ENCODE data around the gene CYB5A.
"Not testable (repeated sequence)": the region's sequence is repeated elsewhere in the genome, so short reads cannot be mapped to it uniquely, and the experiment has no call there.

The CYB5A gene

GRCh38 chr18:74291771-74292540 lies at the start of gene CYB5A:
Gene CYB5A (minus strand): TSS chr18:74291963. CDS start chr18:74291875, 88 bp downstream.
- peak; percentile 99 for DNase-seq

DNA sequence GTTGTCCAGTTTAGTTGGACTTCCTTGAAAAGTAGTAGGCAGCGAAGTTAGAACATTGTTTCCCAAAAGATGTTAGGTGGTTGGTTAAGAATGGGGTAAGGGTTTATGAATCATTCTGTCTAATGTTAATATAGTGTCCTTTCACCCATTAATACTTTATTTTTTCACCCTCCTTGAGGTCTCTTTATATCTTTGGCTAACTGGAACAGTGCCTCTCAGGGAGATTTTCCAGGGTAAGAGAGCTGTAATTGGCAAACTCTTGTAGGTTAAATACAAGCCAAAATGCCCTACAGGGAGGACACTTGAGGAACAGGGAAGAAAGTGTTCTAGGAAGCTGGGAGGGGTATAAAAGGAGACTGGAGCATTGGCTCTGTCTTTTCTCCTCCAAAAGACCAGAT lies 46.1 kb upstream of the CYB5A start:
- no peak for DNase-seq

- no peak for DNase-seq
Observed at GRCh38 chr18:74337155-74337911, 45.6 kb upstream of the CYB5A start.

- no peak for DNase-seq
Observed at GRCh38 chr18:74336656-74337055, 44.9 kb upstream of the CYB5A start.

DNA sequence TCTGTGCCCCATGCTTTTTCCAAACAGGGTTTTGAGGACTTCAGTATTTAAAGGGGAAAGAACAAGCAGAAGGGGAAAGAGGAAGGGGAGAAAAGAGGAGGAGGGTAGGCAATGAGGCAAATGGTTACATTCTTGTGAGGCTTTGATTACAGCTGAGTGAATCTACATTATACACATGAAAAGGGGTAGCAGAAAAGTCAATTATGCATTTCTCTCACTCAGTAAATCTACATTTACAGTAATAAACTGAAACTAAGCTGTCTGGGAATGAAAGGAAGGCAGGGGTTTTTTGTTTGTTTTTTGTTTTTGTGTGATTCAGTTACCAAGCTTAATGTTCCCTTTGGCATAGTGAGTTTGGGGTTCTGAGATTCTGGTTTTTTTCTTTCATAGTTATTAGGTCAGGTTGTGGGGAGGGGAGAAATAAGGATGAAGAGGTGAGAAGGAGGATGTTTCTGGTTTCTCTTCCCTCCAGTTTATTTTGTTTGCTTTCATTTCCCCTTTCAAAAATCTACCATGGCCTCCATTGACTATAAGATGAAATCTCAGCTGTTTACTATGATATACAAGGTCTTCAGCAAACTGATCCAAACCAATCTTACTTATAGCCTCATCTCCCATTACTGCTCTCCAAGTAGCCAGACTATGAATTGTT lies 42.6 kb upstream of the CYB5A start:
- no peak for DNase-seq

GRCh38 chr18:74333091-74333490 lies 41.3 kb upstream of the CYB5A start:
- no peak for DNase-seq

GRCh38 chr18:74331404-74331803 lies 39.6 kb upstream of the CYB5A start:
- DNase-seq = no peak

DNA sequence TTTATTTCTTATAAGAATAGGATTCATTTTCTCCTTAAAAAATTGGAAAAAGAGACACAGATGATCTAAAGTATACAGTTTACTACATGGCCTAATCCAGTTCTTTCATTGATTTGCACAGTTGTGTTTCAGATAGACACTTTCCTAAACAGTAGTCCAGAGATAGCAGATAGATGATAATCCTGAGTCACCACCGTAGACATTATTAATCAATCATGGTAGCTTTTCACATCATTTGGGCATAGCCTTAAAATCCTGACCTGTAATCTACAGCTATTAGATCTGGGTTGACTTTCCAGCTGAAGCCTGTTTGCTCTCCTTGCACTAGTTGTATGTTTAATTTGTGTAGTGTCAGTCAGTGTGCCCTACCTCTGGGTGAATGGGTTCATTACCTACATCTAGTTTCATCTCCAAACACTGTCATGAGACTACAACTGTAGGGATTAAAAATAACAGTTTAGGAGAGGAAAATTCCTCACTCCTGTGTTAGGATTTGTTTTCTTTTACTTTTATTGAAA lies 38.0 kb upstream of the CYB5A start:
- no peak for DNase-seq

DNA sequence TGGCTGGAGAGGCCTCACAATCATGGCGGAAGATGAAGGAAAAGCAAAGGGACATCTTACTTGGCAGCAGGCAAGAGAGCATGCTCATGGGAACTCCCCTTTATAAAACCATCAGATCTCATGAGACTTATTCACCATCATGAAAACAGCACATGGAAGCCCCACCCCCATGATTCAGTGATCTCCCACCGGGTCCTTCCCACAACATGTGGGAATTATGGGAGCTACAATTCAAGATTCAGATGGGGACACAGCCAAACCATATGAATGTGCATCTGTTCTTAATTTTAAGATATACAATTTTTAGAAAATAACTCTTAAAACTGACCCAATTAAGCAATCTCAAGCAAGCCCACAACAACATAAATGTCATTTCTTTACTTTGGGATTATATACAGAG lies 36.4 kb upstream of the CYB5A start:
- DNase-seq = no peak

GRCh38 chr18:74326791-74327190 lies 35.0 kb upstream of the CYB5A start:
- DNase-seq = not testable (repeated sequence)

DNA sequence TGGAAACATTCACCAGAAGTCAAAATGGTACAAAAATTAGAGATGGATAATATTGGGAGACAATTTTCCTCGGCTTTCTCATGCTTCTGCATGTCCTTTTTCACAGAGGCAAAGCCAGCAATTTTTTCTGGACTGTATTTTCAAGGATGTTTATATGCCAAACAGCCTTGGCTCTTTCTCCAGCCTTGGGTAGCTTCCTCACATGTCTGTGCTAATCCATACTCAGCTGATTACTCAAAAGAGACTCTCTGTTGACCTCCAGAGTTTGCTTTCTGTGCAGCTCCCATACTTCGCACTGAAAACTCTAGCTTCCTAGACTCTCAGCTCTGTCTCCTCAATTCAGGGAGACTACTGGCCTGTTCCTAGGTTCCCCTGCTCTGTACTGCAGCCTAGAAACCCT lies 34.5 kb upstream of the CYB5A start:
- no peak for DNase-seq

DNA sequence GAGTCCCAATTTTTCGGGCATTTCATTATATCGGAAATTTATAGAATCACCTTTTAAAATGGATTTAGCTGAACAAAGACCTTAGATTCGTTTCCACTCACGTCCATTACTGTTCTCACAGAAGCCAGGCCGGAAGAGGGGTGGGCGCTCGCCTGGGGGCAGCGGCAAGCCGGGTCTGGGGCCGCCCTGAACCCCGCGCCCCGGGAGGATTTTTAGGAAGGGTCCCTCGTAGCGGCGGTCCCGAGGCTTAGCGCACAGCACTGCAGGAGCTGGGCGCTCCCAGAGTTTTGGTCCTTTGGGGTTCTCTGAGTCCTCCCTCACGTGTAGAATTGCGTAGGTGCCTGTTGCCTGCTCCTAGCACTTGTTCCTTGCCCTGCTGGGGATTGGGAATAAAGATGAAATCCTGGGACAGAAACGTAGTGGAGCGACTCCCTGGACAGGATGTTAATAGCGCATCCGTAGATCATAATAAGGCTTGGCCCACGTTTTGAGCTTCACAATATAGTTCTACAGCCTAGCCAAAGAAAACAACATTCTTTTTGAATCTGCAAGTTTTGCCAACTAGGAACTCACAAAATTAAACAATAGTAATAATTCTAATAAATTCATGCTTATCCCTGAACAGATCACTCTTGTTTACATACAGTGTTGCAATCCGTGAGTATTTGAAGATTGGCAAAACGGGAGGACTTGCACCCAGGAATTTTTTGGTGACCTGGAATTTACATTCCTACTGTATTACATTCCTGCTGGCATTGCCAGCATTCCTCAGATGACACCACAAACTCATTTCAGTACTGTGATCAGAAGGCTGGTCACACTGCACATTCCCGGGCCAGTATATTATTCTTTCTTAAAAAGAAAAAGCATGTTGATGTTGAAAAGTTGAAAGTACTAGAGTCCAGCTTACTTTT lies 24.8 kb upstream of the CYB5A start:
- peak; percentile 52 for DNase-seq

DNA sequence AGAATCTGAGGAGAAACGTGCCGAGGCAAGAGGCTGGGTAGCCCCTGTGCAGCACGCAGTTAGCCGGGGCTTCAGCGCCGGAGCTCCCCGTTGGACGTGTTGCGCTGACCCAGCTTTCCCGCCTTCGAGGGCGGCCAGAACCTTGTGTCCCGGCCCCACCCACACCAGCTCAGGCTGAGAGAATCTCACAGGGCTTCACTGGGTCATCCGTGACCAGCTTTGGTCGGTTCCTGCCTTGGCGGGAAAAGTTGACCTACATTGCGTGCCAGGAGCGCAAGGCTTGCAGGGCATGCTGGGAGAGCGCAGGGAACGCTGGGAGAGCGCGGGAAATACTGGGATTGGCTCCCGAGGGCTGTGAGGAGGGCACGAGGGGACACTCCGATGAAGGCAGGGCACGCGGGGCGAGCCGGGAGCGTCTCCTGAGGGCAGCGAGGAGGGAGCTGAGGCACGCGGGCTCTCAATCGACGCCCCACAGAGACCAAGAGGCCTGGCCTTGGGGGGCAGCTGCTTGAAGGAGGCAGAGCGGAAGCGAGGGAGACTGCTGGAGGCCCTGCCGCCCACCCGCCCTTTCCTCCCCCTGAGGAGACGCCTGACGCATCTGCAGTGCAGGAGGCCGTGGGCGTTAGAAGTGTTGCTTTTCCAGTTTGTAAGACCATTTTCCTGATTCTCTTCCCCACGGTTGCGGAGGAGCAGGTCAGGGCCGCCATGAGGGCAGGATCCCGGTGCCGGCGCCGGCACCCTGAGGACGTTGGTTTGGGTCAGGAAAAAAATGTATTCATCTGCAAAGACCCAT lies 23.9 kb upstream of the CYB5A start, which contains the start of gene C18orf63:
Gene C18orf63, plus strand, starts transcription at position 376 of the 793 bp plus-strand sequence. CDS start 2,027 bp downstream, outside the sequence.
- DNase-seq = no peak

DNA sequence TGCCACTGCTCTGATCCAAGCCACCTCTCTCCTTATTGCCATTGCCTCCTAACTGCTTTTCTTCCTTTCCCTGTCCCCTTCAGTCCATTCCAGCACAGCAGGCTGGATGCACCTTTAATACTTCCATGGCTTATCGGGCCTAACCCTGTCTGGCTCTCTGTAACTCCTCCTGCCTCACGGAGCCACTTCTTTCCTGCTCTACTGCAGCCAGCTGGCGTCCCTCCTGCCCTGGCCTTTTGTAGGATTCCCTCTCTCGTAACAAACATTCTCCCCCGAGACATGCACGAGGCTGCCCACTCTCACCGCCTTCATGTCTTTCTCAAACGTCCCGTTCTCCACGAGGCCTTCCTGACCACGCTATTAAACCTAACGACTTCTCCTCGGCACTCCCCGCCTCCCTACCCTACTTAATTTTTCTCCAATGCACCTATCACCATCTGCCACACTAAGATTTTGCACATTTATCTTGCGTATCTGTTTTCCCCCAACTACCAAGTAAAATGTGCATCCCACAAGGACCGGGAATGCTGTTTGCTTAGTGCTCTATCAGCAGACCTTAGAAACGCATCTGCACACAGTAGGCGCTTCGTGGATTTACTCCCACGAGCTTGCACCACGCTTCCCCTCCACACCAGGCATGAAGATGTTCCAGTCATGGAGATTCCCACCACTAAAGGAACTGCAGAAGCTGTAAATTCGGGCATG lies 23.1 kb upstream of the CYB5A start:
- DNase-seq = no peak

DNA sequence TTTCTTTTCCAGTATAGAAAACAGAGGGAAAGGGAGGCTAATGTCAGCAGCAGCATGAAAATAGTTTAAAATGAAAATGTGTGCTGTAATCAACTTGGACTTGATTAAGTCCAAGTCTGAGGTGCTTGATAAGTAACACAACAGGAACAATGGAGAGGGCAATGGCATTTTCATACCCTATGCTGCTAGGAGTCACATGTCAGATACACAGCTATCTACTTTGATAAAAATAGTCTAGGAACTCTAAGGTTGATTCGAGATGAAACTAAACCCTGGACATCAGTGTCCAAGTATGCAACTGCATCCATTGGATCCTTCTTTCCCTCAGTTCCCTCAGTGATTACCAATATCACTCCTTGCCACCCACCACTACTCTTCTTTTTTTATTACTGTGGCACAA lies 19.2 kb upstream of the CYB5A start:
- DNase-seq = no peak

DNA sequence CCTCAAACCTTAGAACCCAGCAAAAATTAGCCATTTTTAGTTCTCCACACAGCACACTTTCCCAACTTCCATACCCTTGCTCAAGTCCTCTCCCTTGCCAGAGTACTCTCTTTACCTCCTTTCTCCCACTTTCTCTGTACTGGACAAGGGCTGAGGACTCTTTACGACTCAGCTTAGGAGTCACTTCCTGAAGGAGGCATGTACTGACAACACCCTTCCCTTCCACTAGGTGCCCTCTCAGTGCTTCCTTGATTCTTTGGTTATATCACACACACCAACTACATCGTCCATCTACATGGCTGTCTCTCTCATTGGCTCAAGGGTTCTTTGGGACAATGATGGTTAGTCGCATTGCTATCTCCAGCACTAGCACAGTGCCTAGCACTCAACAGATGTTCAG lies 18.6 kb upstream of the CYB5A start:
- no peak for DNase-seq

DNA sequence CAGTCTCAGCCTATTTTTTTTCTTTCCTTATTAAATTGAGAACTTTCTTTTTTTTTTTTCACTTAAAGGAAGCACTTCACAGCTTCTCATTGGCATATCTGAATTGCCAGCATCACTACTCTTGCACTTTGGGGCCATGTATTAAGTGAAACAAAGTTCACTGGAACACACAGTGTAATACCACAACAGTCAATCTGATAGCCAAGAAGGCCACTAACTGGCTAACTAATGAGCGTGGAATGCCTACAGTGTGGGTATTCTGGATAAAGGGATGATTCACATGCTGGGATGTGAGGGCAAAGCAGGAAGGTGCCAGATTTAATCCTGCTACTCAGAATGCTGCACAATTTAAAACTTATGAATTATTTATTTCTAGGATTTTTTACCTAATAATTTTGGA lies 12.2 kb upstream of the CYB5A start:
- no peak for DNase-seq

DNA sequence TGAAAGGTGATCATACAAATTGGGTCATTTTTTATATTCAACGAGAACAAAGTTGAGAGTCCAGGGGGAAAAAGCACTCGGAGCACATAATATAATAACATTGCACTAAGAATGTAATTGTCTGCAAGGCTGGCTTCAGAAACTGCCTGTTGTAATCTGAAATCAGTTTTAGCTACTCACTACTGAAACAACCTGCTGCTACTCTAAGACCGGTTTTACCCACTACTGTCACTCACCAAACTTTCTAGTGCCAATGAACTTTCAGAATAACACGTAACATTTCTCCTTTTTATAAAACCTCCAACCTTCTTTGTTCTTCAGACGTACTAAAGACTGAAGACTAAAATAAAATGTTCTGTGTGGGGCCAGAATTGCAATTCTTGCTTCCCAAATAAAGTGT lies 11.5 kb upstream of the CYB5A start:
- no peak for DNase-seq

- DNase-seq = no peak
Observed at GRCh38 chr18:74299746-74300145, 8.0 kb upstream of the CYB5A start.

- no peak for DNase-seq
Observed at GRCh38 chr18:74299162-74299561, 7.4 kb upstream of the CYB5A start.

DNA sequence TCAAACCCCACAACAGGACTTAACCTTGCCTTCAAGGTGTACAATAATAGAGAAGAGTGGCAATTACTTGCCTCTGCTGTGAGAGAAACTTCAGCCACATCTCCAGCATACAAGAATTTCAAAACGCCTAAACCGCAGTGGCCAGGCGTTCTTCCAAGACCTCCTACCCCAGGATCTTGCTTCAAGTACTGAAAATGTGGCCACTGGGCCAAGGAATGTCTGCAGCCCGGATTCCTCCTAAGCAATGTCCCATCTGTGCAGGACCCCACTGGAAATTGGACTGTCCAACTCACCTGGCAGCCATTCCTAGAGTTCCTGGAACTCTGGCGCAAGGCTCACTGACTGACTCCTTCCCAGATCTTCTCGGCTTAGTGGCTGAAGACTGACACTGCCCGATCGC lies 2.8 kb upstream of the CYB5A start:
- DNase-seq = no peak
